ENCODE measurements around the gene UBL4A. TPM values are rescaled to one million over a fixed set of nuclear protein-coding genes. Genes with fewer than 3 reads are reported as not detected.
A peak's percentile ranks its signal among the peaks of the same experiment; 100 is the strongest.

UBL4A gene
- total RNA-seq, 1 experiment from 2014 or later, result 26.7 TPM

DNA sequence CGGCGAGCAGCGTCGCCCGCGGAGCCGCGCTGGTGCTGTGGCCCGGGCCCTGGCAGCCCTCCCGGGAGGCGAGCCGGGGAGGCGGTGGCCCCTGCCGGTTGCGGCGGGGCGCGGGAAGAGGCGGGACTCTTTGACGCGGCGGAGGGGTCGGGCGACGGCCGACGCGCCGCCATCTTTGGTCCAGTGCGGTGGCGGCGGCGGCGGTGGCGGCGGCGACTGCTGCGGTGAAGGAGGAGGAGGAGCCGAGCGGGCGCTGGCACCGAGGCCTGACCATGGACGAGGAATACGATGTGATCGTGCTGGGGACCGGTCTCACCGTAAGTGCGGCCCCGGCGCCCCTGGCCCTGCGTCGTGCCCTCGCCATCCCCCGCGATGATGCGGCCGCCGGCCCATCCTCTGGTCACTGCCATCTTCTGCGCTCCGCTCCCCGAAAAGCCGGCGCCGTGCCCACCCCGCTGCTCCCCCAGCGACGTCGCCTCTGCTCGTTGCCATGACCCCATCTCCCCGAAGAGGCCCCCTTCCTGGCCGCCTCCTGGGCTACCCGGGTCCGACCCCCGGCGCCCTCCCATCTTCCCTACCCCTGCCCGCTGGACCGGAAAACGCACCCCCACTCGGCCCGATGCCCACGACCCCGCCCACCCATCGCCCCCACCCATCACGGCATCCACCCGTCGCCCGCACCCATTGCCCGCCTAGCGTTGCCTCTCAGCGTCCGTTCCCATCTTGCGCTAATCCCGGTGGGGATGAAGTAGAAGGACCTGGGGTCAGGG, 49.2 kb downstream of the UBL4A start, which contains the start of gene GDI1:
TSS of gene GDI1 (plus strand) at position 172 of the 770 bp plus-strand sequence. CDS start at position 273, 101 bp downstream.
- DNase-seq (ENCODE audit: unreplicated experiment), result peak; percentile 27
- H3K27me3 Mint-ChIP-seq (ENCODE audit: insufficient read depth, unreplicated experiment), result peaks cover 11% of the 10 kb centered on the region

DNA sequence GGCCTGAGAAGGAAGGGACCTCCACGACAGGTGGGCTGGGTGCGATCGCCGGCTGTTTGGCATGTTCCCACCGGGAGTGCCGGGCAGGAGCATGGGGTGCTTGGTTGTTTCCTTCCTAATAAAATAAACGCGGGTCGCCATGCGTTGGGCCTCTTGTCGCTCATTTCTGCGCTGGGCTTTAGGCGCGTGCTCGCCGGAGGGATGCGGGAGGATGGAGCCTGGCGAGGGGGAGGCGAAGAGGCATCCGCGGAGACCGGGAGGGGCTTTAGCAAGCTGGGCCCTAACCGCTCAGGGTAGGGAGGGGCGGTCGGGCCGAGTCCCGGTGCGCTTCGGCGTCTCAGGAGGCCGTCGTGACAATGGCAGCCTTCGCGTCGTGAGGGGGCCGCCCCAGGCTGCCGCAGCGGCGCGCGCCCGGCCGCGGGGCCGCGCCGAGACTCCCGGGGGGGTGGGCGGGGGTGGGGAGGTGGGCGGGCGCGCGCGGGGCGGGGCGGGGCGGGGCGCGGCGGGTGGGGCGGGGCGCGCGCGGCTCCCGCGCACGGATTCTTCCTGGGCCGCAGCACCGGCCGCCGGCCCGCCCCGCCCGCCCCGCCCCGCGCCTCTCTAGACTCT, 49.9 kb downstream of the UBL4A start:
- peaks cover 12% of the 10 kb centered on the region for H3K27me3 Mint-ChIP-seq (ENCODE audit: insufficient read depth, unreplicated experiment)
- TF ChIP-seq, protein P1, sequence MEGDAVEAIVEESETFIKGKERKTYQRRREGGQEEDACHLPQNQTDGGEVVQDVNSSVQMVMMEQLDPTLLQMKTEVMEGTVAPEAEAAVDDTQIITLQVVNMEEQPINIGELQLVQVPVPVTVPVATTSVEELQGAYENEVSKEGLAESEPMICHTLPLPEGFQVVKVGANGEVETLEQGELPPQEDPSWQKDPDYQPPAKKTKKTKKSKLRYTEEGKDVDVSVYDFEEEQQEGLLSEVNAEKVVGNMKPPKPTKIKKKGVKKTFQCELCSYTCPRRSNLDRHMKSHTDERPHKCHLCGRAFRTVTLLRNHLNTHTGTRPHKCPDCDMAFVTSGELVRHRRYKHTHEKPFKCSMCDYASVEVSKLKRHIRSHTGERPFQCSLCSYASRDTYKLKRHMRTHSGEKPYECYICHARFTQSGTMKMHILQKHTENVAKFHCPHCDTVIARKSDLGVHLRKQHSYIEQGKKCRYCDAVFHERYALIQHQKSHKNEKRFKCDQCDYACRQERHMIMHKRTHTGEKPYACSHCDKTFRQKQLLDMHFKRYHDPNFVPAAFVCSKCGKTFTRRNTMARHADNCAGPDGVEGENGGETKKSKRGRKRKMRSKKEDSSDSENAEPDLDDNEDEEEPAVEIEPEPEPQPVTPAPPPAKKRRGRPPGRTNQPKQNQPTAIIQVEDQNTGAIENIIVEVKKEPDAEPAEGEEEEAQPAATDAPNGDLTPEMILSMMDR (IDR thresholded peaks at IDR 0.05; ENCODE audit: unreplicated experiment), result no peak
- intact Hi-C loops (cut with micrococcal nuclease), result no loop called here
- no peak for DNase-seq (ENCODE audit: unreplicated experiment)
- H3K4me1 Mint-ChIP-seq (ENCODE audit: insufficient read depth, unreplicated experiment), result no peaks in the 10 kb centered on the region
- H3K36me3 Mint-ChIP-seq (ENCODE audit: insufficient read depth, unreplicated experiment), result peaks cover 25% of the 10 kb centered on the region
- no peaks in the 10 kb centered on the region for H3K9me3 Mint-ChIP-seq (ENCODE audit: unreplicated experiment)
- no peak overlapping the region for H3K27ac Mint-ChIP-seq (ENCODE audit: low read depth, unreplicated experiment)
- ChIA-PET POLR2A (interaction anchor here (0.7 kb wide), 1 partner anchor 167 kb away, joined by 5 read pairs; no protein-coding TSS in a partner anchor), CTCF (no interaction called here)
- peak overlapping the region; percentile 76 for H3K4me3 Mint-ChIP-seq (ENCODE audit: unreplicated experiment)
- BruUV-seq (replicated peaks), result no TSS peak

More for the DNA sequence above, 49.2 kb downstream of the UBL4A start, which contains the start of gene GDI1:
- intact Hi-C loops (cut with micrococcal nuclease), result no loop called here
- TF ChIP-seq, protein P1 (IDR thresholded peaks at IDR 0.05; ENCODE audit: unreplicated experiment), result no peak
- no TSS peak for BruUV-seq (replicated peaks)
- H3K4me3 Mint-ChIP-seq (ENCODE audit: unreplicated experiment), result peak within 1 kb of the TSS; percentile 76
- no peaks in the 10 kb centered on the region for H3K4me1 Mint-ChIP-seq (ENCODE audit: insufficient read depth, unreplicated experiment)
- POLR2A ChIA-PET, result interaction anchor here (0.7 kb wide), 1 partner anchor 166 kb away, joined by 5 read pairs; no protein-coding TSS in a partner anchor
- CTCF ChIA-PET, result no interaction called here
- peaks cover 32% of the 10 kb centered on the region for H3K36me3 Mint-ChIP-seq (ENCODE audit: insufficient read depth, unreplicated experiment)
- H3K27ac Mint-ChIP-seq (ENCODE audit: low read depth, unreplicated experiment), result no peak within 1 kb of the TSS
- no peaks in the 10 kb centered on the region for H3K9me3 Mint-ChIP-seq (ENCODE audit: unreplicated experiment)

DNA sequence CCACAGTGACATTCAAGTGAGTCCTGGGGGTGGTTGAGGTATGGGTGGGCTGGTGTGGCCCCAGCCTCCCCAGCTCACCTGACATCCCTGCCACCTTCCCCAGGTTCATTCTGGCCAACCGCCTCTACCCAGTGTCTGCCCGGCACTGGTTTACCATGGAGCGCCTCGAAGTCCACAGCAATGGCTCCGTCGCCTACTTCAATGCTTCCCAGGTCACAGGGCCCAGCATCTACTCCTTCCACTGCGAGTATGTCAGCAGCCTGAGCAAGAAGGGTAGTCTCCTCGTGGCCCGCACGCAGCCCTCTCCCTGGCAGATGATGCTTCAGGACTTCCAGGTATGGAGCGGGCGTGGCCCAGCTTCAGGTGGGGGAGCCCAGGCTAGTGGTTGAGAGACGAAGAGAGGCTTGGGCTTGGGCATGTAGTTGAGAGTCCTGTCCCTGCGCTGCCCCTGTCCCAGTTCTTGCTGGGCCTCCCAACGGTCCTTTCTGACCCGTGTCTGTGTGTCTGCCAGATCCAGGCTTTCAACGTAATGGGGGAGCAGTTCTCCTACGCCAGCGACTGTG, 51.2 kb downstream of the UBL4A start:
- H3K9me3 Mint-ChIP-seq (ENCODE audit: unreplicated experiment), result no peaks in the 10 kb centered on the region
- peaks cover 31% of the 10 kb centered on the region for H3K36me3 Mint-ChIP-seq (ENCODE audit: insufficient read depth, unreplicated experiment)
- BruUV-seq (replicated peaks), result no TSS peak
- DNase-seq (ENCODE audit: unreplicated experiment), result no peak
- TF ChIP-seq, protein P1 (IDR thresholded peaks at IDR 0.05; ENCODE audit: unreplicated experiment), result no peak
- H3K4me1 Mint-ChIP-seq (ENCODE audit: insufficient read depth, unreplicated experiment), result no peaks in the 10 kb centered on the region
- H3K27ac Mint-ChIP-seq (ENCODE audit: low read depth, unreplicated experiment), result no peak overlapping the region
- intact Hi-C loops (cut with micrococcal nuclease), result no loop called here
- ChIA-PET POLR2A (interaction anchor here (1.4 kb wide), 1 partner anchor 25 kb away, joined by 4 read pairs; no protein-coding TSS in a partner anchor), CTCF (interaction anchor here (0.6 to 1.2 kb wide), 3 partner anchors 62 to 100 kb away, joined by 3 read pairs; no protein-coding TSS in a partner anchor)
- H3K27me3 Mint-ChIP-seq (ENCODE audit: insufficient read depth, unreplicated experiment), result peaks cover 24% of the 10 kb centered on the region
- H3K4me3 Mint-ChIP-seq (ENCODE audit: unreplicated experiment), result no peak overlapping the region
